NK-92 treated with Interleukin-12 subunit alpha and Interleukin-12 subunit beta, amount 100 ng/mL, for 24 hours (cell line): Measurements from ENCODE around the gene MIOX.
"Not testable (repeated sequence)": the region's sequence is repeated elsewhere in the genome, so short reads cannot be mapped to it uniquely, and the experiment has no call there.

ENCODE experiments used
- DNase-seq: peaks from one replicate; lab custom pipeline; 2025; lab: John Stamatoyannopoulos, UW

MIOX gene

DNA sequence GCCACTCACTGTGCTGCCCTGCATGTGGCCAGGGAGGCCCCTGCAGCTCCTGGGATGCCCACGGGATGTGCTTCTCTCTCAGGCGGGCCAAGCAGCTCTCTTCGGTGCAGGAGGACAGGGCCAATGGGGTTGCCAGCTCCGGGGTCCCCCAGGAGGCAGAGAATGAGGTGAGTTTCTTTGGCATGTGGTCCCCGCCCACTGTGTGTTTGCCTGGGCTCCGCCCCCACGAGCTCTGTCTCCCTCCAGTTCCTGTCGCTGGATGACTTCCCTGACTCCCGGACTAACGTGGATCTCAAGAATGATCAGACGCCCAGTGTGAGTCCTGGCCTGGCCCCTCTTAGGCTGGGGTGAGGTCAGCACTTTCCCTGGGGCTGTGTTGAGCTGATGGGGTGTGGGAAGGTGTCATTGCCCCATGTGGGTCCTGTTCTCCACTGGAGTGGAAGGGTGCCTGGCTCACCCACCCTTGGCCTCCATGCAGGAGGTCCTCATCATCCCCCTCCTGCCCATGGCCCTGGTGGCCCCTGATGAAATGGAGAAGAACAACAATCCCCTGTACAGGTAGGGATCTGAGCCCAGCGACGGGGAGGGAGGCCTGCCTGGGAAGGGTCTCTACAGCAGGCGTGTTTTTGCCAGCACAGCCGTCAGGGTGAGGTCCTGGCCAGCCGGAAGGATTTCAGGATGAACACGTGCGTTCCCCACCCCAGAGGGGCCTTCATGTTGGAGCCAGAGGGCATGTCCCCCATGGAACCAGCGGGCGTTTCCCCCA is 31.0 kb downstream of the MIOX start:
- no peak for DNase-seq

GRCh38 chr22:50518606-50519005 is 31.9 kb downstream of the MIOX start:
- no peak for DNase-seq

- DNase-seq, result no peak
Observed at GRCh38 chr22:50519151-50519550, 32.5 kb downstream of the MIOX start.

GRCh38 chr22:50520184-50520583 is 33.5 kb downstream of the MIOX start:
- DNase-seq, result not testable (repeated sequence)

- no peak for DNase-seq
Observed at GRCh38 chr22:50520826-50521453, 34.3 kb downstream of the MIOX start.

DNA sequence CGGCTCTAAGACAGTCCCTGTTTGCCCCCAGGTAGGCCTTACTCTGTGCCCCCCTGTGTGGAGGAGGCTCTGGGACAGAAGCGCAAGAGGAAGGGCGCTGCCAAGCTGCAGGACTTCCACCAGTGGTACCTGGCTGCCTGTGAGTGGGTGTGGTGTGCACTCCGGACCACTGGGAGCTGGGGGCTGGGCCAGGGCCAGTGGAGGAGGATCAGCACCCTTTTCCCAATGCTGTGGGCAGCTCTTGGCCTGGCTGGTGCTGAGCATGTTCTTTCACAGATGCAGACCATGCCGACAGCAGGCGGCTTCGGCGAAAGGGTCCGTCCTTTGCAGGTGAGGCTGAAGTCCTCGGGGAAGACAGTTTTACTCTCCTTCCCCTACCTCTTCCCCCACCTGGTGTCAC is 35.1 kb downstream of the MIOX start:
- no peak for DNase-seq

DNA sequence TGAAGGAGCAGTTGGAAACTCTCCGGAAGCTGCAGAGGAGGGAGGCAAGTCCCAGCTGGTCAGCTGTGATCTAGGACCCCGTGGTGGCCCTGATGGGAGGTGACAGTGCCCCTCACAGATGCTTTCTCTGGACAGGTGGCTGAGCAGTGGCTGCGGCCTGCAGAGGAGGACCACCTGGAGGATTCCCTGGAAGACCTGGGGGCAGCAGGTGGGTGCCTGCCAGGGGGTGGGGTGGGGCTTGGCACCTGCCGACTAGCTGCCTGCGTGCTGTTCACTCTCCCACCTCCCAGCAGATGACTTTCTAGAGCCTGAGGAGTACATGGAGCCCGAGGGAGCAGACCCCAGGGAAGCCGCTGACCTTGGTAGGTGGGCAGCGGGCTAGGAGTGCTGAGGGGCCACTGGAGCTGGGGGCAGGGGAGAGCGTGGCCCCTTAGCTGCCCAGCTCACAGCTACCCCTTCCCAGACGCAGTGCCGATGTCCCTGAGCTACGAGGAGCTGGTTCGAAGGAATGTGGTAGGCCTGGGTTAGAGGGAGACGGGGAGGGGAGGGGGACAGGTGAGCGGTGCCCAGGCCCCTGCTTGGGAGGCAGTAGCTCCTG is 35.6 kb downstream of the MIOX start:
- DNase-seq, result no peak

- no peak for DNase-seq
Observed at GRCh38 chr22:50522806-50523438, 36.3 kb downstream of the MIOX start.

- no peak for DNase-seq
Observed at GRCh38 chr22:50523458-50523805, 36.8 kb downstream of the MIOX start.

- DNase-seq, result no peak
Observed at GRCh38 chr22:50523806-50524675, 37.4 kb downstream of the MIOX start.

DNA sequence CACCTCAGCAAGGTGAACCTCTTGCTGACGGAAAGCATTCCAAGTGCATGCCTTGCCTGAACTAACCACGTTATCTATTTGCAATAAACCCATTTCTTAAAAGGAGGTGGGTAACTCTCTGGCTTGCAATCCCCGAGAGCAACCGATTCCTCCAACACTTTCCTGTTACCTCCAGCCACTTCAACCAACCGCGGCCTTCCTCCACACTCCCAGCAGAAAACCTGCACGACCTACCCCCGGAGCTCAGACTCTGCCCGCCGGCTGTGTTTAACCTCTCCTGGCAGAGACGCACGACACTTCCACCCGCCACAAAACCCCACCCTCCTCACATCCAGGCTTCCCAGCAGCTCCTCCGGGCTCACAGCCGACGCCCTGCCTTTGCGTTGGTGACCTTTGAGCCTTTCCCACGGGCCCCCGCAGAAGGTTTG is 38.0 kb downstream of the MIOX start:
- DNase-seq, result no peak

DNA sequence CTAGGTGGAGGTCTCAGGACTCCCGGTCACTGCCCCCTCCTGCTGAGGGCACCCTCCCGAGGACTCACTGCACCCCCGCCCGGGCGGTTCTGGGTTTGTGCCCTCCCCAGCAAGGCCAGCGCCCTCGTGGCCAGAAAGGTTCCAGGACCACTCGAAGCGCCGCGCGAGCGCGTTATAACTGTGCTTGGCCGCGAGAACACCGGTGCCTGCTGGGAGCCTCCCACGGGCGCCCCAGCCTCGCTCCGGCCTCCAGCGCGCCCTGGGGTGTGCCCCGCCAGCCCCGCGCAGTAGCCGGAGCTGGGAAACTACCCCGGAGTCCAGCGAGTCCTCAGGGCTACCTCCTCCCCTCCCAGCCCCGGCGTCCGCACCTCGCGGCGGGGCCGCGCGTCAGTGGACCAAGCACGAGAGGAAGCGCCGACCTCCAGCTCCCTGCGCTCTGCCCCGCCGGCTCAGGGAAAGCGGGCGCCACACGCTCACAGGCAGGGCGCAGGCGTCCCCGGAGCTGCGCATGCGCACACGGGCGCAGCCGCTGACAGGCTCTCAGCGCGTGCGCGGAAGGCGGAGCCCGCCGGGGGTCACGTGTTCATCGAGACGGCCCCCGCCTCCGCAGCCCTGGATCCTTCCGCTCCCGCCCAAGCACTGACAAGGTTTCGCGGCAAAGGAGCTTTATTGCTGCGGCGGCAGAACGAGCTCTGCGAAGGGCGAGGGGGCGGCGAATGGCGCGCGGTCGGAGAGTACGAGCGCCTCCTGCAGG is 38.6 kb downstream of the MIOX start, which contains the start of gene SCO2:
Gene SCO2 (minus strand): TSS at position 495 of the 754 bp plus-strand sequence. CDS start 1,187 bp downstream, outside the sequence.
- peak; percentile 93 for DNase-seq

GRCh38 chr22:50525858-50526107 is 39.1 kb downstream of the MIOX start:
- no peak for DNase-seq

DNA sequence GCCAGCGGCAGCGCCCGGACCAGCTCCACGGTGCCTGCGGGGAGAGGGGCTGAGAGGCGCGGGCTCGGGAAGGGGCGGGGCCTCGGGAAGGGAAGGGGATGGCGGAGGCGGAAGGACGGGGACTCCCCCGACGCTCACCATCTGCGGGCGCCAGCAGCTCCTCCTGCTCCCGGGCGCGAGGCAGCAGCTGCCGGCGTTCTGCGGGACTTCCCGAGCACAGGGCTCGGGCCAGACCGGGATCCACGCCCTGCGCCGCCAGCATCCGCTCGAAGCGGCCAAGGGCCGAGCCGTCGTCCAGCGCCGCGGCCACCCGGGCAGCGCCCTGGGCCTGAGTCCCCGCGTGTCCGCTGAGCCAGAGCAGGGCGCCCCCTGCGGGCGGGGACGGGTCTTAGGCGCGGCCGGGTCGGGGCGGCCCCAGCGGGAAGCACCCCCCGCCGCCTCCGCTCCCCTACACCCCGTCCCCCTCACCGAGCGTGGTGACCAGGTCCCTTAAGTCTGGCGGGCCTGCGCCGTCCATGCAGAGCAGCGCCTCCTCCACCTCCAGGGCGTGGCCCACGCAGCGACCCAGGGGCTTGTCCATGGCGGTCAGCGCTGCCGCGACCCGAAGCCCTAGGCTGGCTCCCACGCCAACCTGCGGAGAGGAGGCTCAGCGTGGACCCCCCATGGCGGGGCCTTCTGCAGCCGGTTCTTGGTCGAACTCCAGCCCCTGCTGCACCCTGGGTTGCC is 39.6 kb downstream of the MIOX start:
- DNase-seq, result peak; percentile 78

DNA sequence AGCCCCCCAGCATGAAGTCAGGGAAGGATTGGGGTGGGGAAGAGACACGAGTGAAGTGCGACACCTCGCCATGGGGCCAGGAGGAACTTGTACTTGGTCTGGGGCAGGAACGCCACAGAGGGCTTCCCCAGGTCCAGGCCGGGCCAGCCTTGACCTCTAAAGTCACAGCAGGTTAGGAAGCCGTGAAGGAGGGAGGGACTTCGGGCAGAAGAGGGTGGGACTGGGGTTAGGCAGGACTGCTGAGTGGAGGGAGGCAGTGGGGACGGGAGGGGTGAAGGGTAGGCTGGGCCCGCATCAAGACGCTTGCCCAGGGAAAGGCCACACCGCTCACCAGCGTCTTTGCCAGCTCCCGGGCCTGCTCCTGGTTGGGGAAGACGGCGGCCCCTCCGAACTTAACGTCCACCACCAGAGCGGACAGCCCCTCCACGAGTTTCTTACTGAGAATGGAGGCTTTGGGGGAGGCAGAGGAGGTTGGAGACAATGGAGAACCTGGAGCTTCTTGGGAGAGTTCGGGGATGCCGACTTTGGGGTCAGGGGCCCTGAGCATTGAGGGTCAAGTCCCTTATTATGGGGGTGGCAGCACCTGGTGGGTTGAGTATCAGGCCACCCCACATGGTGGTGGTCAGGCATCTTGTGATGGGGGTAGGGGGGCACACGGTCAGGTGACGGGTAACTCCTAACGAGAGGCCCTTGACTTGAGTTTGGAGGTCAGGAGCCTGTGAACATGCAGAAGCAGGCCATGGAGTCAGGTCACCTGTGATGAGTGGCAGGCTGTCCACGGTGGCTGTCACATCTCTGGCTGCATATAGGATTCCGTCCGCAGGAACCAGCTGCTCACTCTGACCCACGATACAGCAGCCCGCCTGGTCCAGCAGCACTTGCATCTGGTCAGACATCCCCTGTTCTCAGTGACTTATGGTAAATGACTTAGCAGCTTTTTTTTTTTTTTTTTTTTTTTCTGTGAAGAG is 40.5 kb downstream of the MIOX start:
- DNase-seq, result peak; percentile 67

GRCh38 chr22:50527921-50528681 is 41.4 kb downstream of the MIOX start:
- DNase-seq, result no peak

DNA sequence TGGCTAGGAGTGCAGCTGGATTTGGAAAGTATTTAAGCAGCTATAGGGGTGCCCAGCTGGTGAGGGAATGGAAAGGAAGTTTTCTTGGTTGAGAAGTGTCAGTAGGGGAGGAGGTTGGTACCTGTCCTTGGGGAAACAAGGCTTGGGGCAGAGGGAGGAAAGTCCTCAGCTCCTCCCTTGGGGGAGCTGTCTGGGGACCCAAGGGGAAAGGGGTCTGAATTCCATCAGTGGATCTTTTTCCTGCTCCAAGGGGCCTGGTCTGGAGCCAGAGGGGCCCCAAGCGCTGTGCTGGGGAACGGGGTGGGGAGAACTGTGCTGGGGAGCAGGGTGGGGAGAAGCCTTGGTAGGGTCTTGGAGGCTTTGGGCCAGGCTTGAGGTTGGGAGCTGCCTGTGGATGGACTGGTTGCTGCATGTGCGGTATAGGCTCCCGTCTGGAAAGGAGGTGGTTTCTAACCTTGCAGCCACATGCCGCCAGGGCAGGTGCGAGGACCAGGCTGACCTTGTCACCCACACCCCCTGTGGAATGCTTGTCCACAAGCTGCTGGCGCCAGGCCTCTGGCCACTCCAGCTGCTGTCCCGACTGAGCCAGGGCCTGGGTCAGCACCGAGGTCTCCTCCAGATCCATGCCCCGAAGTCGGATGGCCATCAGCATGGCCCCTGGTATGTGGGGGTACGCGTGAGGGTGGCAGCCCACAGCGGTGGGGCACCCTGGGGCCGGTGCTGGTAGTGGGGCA is 42.2 kb downstream of the MIOX start:
- no peak for DNase-seq

- no peak for DNase-seq
Observed at GRCh38 chr22:50529416-50529896, 42.8 kb downstream of the MIOX start.
